HepG2 (cell line): ENCODE results near the gene ABCC10.

Experiments
- ATF2 ChIP-seq: sonication (generic); formaldehyde crosslinking; IDR thresholded peaks from 2 replicates; pipeline ENCODE4 v1.4.0; 2020; ENCODE audit warnings: missing genetic modification reagents
- EZH2 ChIP-seq: conservative IDR thresholded peaks from 2 replicates; pipeline ENCODE4 v1.6.1; 2012; ENCODE audit warnings: mild to moderate bottlenecking, low read depth, low read length, moderate library complexity
- TCF12 ChIP-seq, 2 experiments: fragments of 450-650 bp in 1 of 2; sonication (generic) in 1 of 2; formaldehyde crosslinking in 1 of 2; IDR thresholded peaks; 2 replicates each; pipeline versions ENCODE4 v1.6.1 to v1.8.0; 2017 to 2022; ENCODE audit warnings: antibody characterized with exemption in 1 of 2, mild to moderate bottlenecking in 1 of 2, missing genetic modification reagents in 1 of 2, moderate library complexity in 1 of 2
- TF ChIP-seq, protein P1 (sequence below): IDR thresholded peaks from 2 replicates; pipeline ENCODE4 v1.6.1; 2012; ENCODE audit warnings: inconsistent platforms
- TF ChIP-seq, protein P2 (sequence below): sonication (generic); formaldehyde crosslinking; IDR thresholded peaks from 2 replicates; pipeline ENCODE4 v1.4.0; 2020; ENCODE audit warnings: missing genetic modification reagents; ENCODE audit errors: not compliant biosample characterization

DNA sequence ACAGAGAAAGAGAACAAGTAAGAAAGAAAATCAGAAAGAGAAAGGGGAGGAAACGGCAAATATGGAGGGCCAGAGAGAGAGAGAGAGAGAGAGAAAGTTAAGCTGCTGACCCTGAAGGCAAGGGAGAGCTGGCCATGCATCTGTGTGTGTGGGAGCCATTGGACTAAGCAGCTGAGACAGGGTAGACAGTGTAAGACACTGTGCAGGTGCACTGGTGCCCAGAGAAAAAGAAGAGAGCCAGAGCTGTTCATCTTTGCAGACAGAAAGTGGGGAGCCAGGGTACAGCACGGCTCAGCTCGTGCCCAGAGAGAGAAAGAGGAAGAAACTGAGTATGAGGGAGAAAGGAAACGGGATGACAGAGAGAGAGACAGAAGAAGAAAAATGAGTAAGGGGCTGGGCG, 33.7 kb upstream of the ABCC10 start:
- TF ChIP-seq ATF2 (no peak), TCF12 (IDR thresholded peaks at IDR 0.05) (no peak), TCF12 (CRISPR knock-in tag; IDR thresholded peaks at IDR 0.05) (no peak), EZH2 (no peak)
- TF ChIP-seq, protein P1, sequence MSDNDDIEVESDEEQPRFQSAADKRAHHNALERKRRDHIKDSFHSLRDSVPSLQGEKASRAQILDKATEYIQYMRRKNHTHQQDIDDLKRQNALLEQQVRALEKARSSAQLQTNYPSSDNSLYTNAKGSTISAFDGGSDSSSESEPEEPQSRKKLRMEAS = no peak
- TF ChIP-seq, protein P2, sequence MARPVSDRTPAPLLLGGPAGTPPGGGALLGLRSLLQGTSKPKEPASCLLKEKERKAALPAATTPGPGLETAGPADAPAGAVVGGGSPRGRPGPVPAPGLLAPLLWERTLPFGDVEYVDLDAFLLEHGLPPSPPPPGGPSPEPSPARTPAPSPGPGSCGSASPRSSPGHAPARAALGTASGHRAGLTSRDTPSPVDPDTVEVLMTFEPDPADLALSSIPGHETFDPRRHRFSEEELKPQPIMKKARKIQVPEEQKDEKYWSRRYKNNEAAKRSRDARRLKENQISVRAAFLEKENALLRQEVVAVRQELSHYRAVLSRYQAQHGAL (CRISPR knock-in tag) = no peak
